GM12878 (cell line): ENCODE results near the gene ADGRB2. TPM values are rescaled to one million over a fixed set of nuclear protein-coding genes. Genes with fewer than 3 reads are reported as not detected.

Source experiments
- ATAC-seq: fragments of 200-7000 bp; cut with Tn5 transposase; 3 replicates; pipeline ENCODE4 v1.9.1; 2020; ENCODE audit warnings: mild to moderate bottlenecking, moderate library complexity
- BruUV-seq: library from RNA; stranded (reverse); fragments of 400-500 nt; replicated peaks from 2 replicates; lab custom pipeline; 2021; lab: Mats Ljungman, UMichigan
- CTCF ChIA-PET: fragments of 300-600 bp; sonication (Branson Sonifier 250); formaldehyde crosslinking; extraction: SDS; loops from one replicate; lab custom pipeline; 2021; ENCODE audit warnings: inconsistent platforms; lab: Yijun Ruan, JAX
- POLR2A ChIA-PET: fragments of 350-600 bp; formaldehyde crosslinking; extraction: SDS; loops from one replicate; lab custom pipeline; 2021; ENCODE audit warnings: inconsistent platforms; lab: Charles Lee
- RAD21 ChIA-PET: fragments of 300-600 bp; sonication (Branson Sonifier 250); formaldehyde crosslinking; loops from one replicate; lab custom pipeline; 2023; ENCODE audit warnings: antibody characterized with exemption; ENCODE audit not compliant: unreplicated experiment; lab: Charles Lee
- SMC1A ChIA-PET: fragments of 300-600 bp; sonication (Branson Sonifier 250); formaldehyde crosslinking; loops from one replicate; lab custom pipeline; 2023; ENCODE audit not compliant: unreplicated experiment, uncharacterized antibody; lab: Charles Lee
- DNase-seq: peaks from one replicate; pipeline ENCODE4 v3.0.0-alpha.2; 2011; ENCODE audit warnings: low read depth, low spot score
- FAIRE-seq: peaks from 3 replicates; lab custom pipeline; 2011; peaks lifted over from hg19 to GRCh38; lab: Jason Lieb, UNC
- H2AFZ ChIP-seq: 2 replicates; pipeline ENCODE4 v1.6.0; 2011; ENCODE audit warnings: low read depth, low read length, control low read depth; ENCODE audit not compliant: control insufficient read depth
- H3K27ac ChIP-seq: 2 replicates; pipeline ENCODE4 v1.5.1; 2011; ENCODE audit warnings: control low read depth; ENCODE audit not compliant: control insufficient read depth, insufficient read depth
- H3K27me3 ChIP-seq, 2 experiments: replicated peaks in 1 of 2; 2 replicates each; pipeline versions ENCODE4 v1.6.0 to v1.6.1; 2011; ENCODE audit warnings: low read length in 1 of 2; ENCODE audit not compliant: control insufficient read depth in 2 of 2, insufficient read depth in 2 of 2
- H3K36me3 ChIP-seq, 2 experiments: 2 replicates each; pipeline ENCODE4 v1.5.1; 2011; ENCODE audit warnings: low read length in 1 of 2; ENCODE audit not compliant: control insufficient read depth in 2 of 2, insufficient read depth in 2 of 2
- H3K4me1 ChIP-seq: 2 replicates; pipeline ENCODE4 v1.6.1; 2011; ENCODE audit warnings: mild to moderate bottlenecking, low read length, moderate library complexity, mixed read lengths; ENCODE audit not compliant: control insufficient read depth, insufficient read depth
- H3K4me2 ChIP-seq: 2 replicates; pipeline ENCODE4 v1.6.0; 2011; ENCODE audit warnings: control low read depth; ENCODE audit not compliant: control insufficient read depth, insufficient read depth
- H3K4me3 ChIP-seq: fragments of 200-600 bp; sonication (generic); 2 replicates; pipeline ENCODE4 v1.5.1; 2016
- H3K79me2 ChIP-seq: 2 replicates; pipeline ENCODE4 v1.6.0; 2011; ENCODE audit warnings: low read length; ENCODE audit not compliant: control insufficient read depth, insufficient read depth
- H3K9ac ChIP-seq: 2 replicates; pipeline ENCODE4 v1.8.0; 2011; ENCODE audit warnings: low read length, control low read depth, mixed read lengths; ENCODE audit not compliant: control insufficient read depth, insufficient read depth
- H3K9me3 ChIP-seq: replicated peaks from 3 replicates; pipeline ENCODE4 v1.5.1; 2011; ENCODE audit warnings: mild to moderate bottlenecking, low read length; ENCODE audit not compliant: control insufficient read depth, insufficient read depth
- H4K20me1 ChIP-seq: 2 replicates; pipeline ENCODE4 v1.6.0; 2011; ENCODE audit not compliant: control insufficient read depth, insufficient read depth
- CHD4 ChIP-seq: fragments of 200-600 bp; sonication (generic); IDR thresholded peaks from 2 replicates; pipeline ENCODE4 v1.6.1; 2016; ENCODE audit warnings: mild to moderate bottlenecking
- HCFC1 ChIP-seq: fragments of 150-350 bp; IDR thresholded peaks from 2 replicates; pipeline ENCODE4 v1.6.1; 2014; ENCODE audit warnings: low read length
- HDAC6 ChIP-seq: fragments of 200-600 bp; sonication (generic); IDR thresholded peaks from one replicate; pipeline ENCODE4 v1.8.0; 2017; ENCODE audit warnings: antibody characterized with exemption; ENCODE audit not compliant: unreplicated experiment
- MXI1 ChIP-seq: fragments of 150-350 bp; IDR thresholded peaks from 2 replicates; pipeline ENCODE4 v1.6.1; 2011; ENCODE audit warnings: low read depth, mild to moderate bottlenecking, inconsistent platforms, low read length, improper control_type of control experiment
- MYB ChIP-seq: fragments of 150-350 bp; IDR thresholded peaks from 2 replicates; pipeline ENCODE4 v1.6.1; 2014; ENCODE audit warnings: mild to moderate bottlenecking, low read depth, low read length, borderline replicate concordance
- NR2C1 ChIP-seq: fragments of 450-650 bp; IDR thresholded peaks from 2 replicates; pipeline ENCODE4 v1.6.1; 2017; ENCODE audit warnings: antibody characterized with exemption, mild to moderate bottlenecking, moderate library complexity
- NR2F1 ChIP-seq: fragments of 450-650 bp; conservative IDR thresholded peaks from 2 replicates; pipeline ENCODE4 v1.6.1; 2017; ENCODE audit warnings: mild to moderate bottlenecking
- PAX8 ChIP-seq: fragments of 450-650 bp; IDR thresholded peaks from 2 replicates; pipeline ENCODE4 v1.6.1; 2017; ENCODE audit warnings: mild to moderate bottlenecking, moderate library complexity
- POLR2A ChIP-seq: IDR thresholded peaks from 2 replicates; pipeline ENCODE4 v1.6.1; 2011; ENCODE audit warnings: low read depth, mild to moderate bottlenecking, low read length
- POU2F2 ChIP-seq: IDR thresholded peaks from 3 replicates; pipeline ENCODE4 v1.6.1; 2011; ENCODE audit warnings: low read depth, mild to moderate bottlenecking, low read length, borderline replicate concordance
- RAD21 ChIP-seq: IDR thresholded peaks from 2 replicates; pipeline ENCODE4 v1.6.1; 2011; ENCODE audit warnings: mild to moderate bottlenecking, low read depth, low read length, moderate library complexity; ENCODE audit not compliant: insufficient read depth
- WRNIP1 ChIP-seq: IDR thresholded peaks from 2 replicates; pipeline ENCODE4 v1.6.1; 2011; ENCODE audit warnings: low read depth, low read length, improper control_type of control experiment, borderline replicate concordance
- WGBS: methylation state at CpG from one replicate; pipeline ENCODE4 v1.1.6; 2016; ENCODE audit warnings: low lambda C conversion rate; ENCODE audit not compliant: insufficient replicate concordance, insufficient coverage; ENCODE audit errors: missing lambda C conversion rate; 5-methylcytosine and 5-hydroxymethylcytosine counted together
- in situ Hi-C: fragments of 300-500 bp; cut with MboI; formaldehyde crosslinking; loops from 9 replicates; pipeline ENCODE4 v1.14.3; 2018; ENCODE audit warnings: mixed read lengths
- intact Hi-C: fragments of 100-400 bp; cut with micrococcal nuclease; formaldehyde crosslinking; loops from one replicate; pipeline ENCODE4 v1.14.2; 2022; ENCODE audit not compliant: unreplicated experiment
- polyA plus RNA-seq, 11 experiments: library from polyadenylated mRNA; depleted of rRNA in 4 of 11; unstranded in 6 of 11; stranded (reverse) in 5 of 11; fragments of >200 nt; fragmentation: Nextera tagmentation in 4 of 11; fragmentation: Illumina TruSeq in 1 of 11; extraction: Ambion mirVana in 4 of 11; extraction: Trizol in 1 of 11; gene quantifications; 1 replicate in 1 of 11; 2 replicates in 10 of 11; pipeline versions ENCODE4 v1.2.1 to v1.2.3, GENCODE V29; 2011 to 2016; ENCODE audit warnings: inconsistent platforms in 2 of 11, missing spikeins in 2 of 11, low read depth in 1 of 11
- total RNA-seq, 4 experiments: library from RNA; depleted of rRNA in 3 of 4; stranded (reverse); fragments of >200 nt in 3 of 4; fragmentation: Illumina TruSeq in 1 of 4; extraction: Trizol in 1 of 4; gene quantifications; 2 replicates each; pipeline versions ENCODE4 v1.2.1 to v1.2.3, GENCODE V29; 2013 to 2021
- TF ChIP-seq, protein P1 (sequence below), 3 experiments: IDR thresholded peaks in 2 of 3; conservative IDR thresholded peaks in 1 of 3; 2 replicates each; pipeline ENCODE4 v1.5.1; 2011; ENCODE audit warnings: low read depth in 3 of 3, low read length in 3 of 3, mild to moderate bottlenecking in 3 of 3, control low read depth in 2 of 3, moderate library complexity in 2 of 3, inconsistent platforms in 1 of 3, mixed read lengths in 1 of 3; ENCODE audit not compliant: control insufficient read depth in 2 of 3, insufficient read depth in 1 of 3; ENCODE audit errors: extremely low read depth in 1 of 3
- TF ChIP-seq, protein P2 (sequence below): fragments of 150-350 bp; IDR thresholded peaks from 2 replicates; pipeline ENCODE4 v1.6.1; 2016; ENCODE audit warnings: low read depth, low read length
- TF ChIP-seq, protein P3 (sequence below): fragments of 450-650 bp; conservative IDR thresholded peaks from 2 replicates; pipeline ENCODE4 v1.6.1; 2017; ENCODE audit warnings: mild to moderate bottlenecking, moderate library complexity

Gene ADGRB2
- total and polyA plus RNA-seq, 10 of the 15 experiments (the other 5 are each of a cell fraction or from before 2014, with no cell fraction given) = 0.11 to 0.33 (median 0.18) TPM; not detected in 4

DNA sequence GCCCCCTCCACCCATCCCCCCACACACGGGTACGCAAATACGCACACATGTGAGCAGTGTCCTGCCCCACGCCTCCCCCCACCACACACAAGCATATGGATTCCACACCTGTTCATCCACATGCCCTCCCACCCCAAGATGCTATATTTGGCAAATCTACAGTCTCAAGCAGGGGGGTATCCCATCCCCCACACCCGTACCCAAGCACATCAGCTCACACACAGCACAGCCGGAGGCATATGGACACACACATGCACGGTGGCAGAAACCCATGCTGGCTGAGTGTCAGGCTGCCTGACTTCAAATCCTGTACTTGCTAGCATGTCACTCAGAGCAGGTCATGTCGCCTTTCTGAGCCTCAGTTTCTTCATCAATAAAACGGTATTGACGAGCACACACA lies 70.9 kb downstream of the ADGRB2 start:
- Histone ChIP-seq H3K27me3 (no peaks in the 10 kb centered on the region; a peak in 1 of 4 replicates), H3K9ac (no peak overlapping the region), H3K4me2 (no peak overlapping the region), H3K4me1 (no peaks in the 10 kb centered on the region), H3K4me3 (no peak overlapping the region), H3K9me3 (no peaks in the 10 kb centered on the region), H3K27ac (no peak overlapping the region), H4K20me1 (no peaks in the 10 kb centered on the region), H2AFZ (no peak overlapping the region), H3K36me3 (no peaks in the 10 kb centered on the region), H3K79me2 (no peaks in the 10 kb centered on the region)
- in situ Hi-C loops (no loop called here), intact Hi-C loops (no loop called here)
- ChIA-PET CTCF (no interaction called here), POLR2A (no interaction called here), SMC1A (no interaction called here), RAD21 (no interaction called here)
- FAIRE-seq = no peak
- no TSS peak for BruUV-seq
- TF ChIP-seq MXI1 (no peak), RAD21 (no peak), WRNIP1 (no peak), HDAC6 (no peak), NR2F1 (no peak), PAX8 (no peak), MYB (no peak), POU2F2 (no peak), NR2C1 (no peak), HCFC1 (no peak), CHD4 (no peak), POLR2A (no peak)
- TF ChIP-seq, protein P1, sequence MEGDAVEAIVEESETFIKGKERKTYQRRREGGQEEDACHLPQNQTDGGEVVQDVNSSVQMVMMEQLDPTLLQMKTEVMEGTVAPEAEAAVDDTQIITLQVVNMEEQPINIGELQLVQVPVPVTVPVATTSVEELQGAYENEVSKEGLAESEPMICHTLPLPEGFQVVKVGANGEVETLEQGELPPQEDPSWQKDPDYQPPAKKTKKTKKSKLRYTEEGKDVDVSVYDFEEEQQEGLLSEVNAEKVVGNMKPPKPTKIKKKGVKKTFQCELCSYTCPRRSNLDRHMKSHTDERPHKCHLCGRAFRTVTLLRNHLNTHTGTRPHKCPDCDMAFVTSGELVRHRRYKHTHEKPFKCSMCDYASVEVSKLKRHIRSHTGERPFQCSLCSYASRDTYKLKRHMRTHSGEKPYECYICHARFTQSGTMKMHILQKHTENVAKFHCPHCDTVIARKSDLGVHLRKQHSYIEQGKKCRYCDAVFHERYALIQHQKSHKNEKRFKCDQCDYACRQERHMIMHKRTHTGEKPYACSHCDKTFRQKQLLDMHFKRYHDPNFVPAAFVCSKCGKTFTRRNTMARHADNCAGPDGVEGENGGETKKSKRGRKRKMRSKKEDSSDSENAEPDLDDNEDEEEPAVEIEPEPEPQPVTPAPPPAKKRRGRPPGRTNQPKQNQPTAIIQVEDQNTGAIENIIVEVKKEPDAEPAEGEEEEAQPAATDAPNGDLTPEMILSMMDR (IDR thresholded peaks at IDR 0.05 in 2 of 3, conservative IDR thresholded peaks at IDR 0.05 in 1 of 3; ENCODE audit: control insufficient read depth in 2 of 3, extremely low read depth in 1 of 3, insufficient read depth in 1 of 3, low read depth in 3 of 3, low read length in 3 of 3) = no peak
- TF ChIP-seq, protein P2, sequence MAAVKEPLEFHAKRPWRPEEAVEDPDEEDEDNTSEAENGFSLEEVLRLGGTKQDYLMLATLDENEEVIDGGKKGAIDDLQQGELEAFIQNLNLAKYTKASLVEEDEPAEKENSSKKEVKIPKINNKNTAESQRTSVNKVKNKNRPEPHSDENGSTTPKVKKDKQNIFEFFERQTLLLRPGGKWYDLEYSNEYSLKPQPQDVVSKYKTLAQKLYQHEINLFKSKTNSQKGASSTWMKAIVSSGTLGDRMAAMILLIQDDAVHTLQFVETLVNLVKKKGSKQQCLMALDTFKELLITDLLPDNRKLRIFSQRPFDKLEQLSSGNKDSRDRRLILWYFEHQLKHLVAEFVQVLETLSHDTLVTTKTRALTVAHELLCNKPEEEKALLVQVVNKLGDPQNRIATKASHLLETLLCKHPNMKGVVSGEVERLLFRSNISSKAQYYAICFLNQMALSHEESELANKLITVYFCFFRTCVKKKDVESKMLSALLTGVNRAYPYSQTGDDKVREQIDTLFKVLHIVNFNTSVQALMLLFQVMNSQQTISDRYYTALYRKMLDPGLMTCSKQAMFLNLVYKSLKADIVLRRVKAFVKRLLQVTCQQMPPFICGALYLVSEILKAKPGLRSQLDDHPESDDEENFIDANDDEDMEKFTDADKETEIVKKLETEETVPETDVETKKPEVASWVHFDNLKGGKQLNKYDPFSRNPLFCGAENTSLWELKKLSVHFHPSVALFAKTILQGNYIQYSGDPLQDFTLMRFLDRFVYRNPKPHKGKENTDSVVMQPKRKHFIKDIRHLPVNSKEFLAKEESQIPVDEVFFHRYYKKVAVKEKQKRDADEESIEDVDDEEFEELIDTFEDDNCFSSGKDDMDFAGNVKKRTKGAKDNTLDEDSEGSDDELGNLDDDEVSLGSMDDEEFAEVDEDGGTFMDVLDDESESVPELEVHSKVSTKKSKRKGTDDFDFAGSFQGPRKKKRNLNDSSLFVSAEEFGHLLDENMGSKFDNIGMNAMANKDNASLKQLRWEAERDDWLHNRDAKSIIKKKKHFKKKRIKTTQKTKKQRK = no peak
- TF ChIP-seq, protein P3, sequence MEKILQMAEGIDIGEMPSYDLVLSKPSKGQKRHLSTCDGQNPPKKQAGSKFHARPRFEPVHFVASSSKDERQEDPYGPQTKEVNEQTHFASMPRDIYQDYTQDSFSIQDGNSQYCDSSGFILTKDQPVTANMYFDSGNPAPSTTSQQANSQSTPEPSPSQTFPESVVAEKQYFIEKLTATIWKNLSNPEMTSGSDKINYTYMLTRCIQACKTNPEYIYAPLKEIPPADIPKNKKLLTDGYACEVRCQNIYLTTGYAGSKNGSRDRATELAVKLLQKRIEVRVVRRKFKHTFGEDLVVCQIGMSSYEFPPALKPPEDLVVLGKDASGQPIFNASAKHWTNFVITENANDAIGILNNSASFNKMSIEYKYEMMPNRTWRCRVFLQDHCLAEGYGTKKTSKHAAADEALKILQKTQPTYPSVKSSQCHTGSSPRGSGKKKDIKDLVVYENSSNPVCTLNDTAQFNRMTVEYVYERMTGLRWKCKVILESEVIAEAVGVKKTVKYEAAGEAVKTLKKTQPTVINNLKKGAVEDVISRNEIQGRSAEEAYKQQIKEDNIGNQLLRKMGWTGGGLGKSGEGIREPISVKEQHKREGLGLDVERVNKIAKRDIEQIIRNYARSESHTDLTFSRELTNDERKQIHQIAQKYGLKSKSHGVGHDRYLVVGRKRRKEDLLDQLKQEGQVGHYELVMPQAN = no peak
- 48% methylated on average over 10 of the region's 10 CpGs for WGBS
- ATAC-seq = no peak
- DNase-seq = no peak
